G401 (cell line): ENCODE results near the gene ADSS2. TPM values are rescaled to one million over a fixed set of nuclear protein-coding genes. Genes with fewer than 3 reads are reported as not detected.

Experiments
- DNase-seq: peaks from one replicate; pipeline ENCODE4 v3.0.0-alpha.2; 2015; ENCODE audit warnings: low spot score
- in situ Hi-C: cut with HindIII; loops from 2 replicates; pipeline ENCODE4 v1.10.0; 2016; ENCODE audit warnings: low sequenced_read_pairs, mixed read lengths
- total RNA-seq: library from RNA; depleted of rRNA; stranded (reverse); fragments of >200 nt; shearing (Covaris generic); gene quantifications from 2 replicates; pipeline ENCODE4 v1.2.3, GENCODE V29; 2014

ADSS2 gene
- total RNA-seq, 1 experiment from 2014 or later: 52.0 TPM

GRCh38 chr1:244447552-244447951 is 4.2 kb downstream of the ADSS2 start:
- in situ Hi-C loops: no loop called here
- no peak for DNase-seq

- DNase-seq: no peak
- in situ Hi-C loops: no loop called here
Measured at GRCh38 chr1:244447024-244447423, 4.7 kb downstream of the ADSS2 start.

- in situ Hi-C loops: no loop called here
- DNase-seq: no peak
Measured at GRCh38 chr1:244445320-244446181, 6.2 kb downstream of the ADSS2 start.

- DNase-seq: no peak
- in situ Hi-C loops: no loop called here
Measured at GRCh38 chr1:244444854-244445253, 6.9 kb downstream of the ADSS2 start.

GRCh38 chr1:244442850-244443249 is 8.9 kb downstream of the ADSS2 start:
- DNase-seq: no peak
- in situ Hi-C loops: no loop called here

- DNase-seq: no peak
- in situ Hi-C loops: no loop called here
Measured at GRCh38 chr1:244439391-244440032, 12.2 kb downstream of the ADSS2 start.

GRCh38 chr1:244437086-244437468 is 14.6 kb downstream of the ADSS2 start:
- no peak for DNase-seq
- in situ Hi-C loops: no loop called here

- DNase-seq: no peak
- in situ Hi-C loops: no loop called here
Measured at GRCh38 chr1:244436336-244437085, 15.2 kb downstream of the ADSS2 start.

- DNase-seq: no peak
- in situ Hi-C loops: no loop called here
Measured at GRCh38 chr1:244435562-244436205, 16.0 kb downstream of the ADSS2 start.

- in situ Hi-C loops: no loop called here
- DNase-seq: no peak
Measured at GRCh38 chr1:244431166-244431565, 20.5 kb downstream of the ADSS2 start.

GRCh38 chr1:244429818-244430217 is 21.9 kb downstream of the ADSS2 start:
- no peak for DNase-seq
- in situ Hi-C loops: no loop called here

- in situ Hi-C loops: no loop called here
- DNase-seq: no peak
Measured at GRCh38 chr1:244427647-244428046, 24.1 kb downstream of the ADSS2 start.

GRCh38 chr1:244424649-244425334 is 26.9 kb downstream of the ADSS2 start:
- peak; percentile 28 for DNase-seq
- in situ Hi-C loops: no loop called here

GRCh38 chr1:244422174-244422573 is 29.5 kb downstream of the ADSS2 start:
- no peak for DNase-seq
- in situ Hi-C loops: no loop called here

- no peak for DNase-seq
- in situ Hi-C loops: no loop called here
Measured at GRCh38 chr1:244419024-244419423, 32.7 kb downstream of the ADSS2 start.

- no peak for DNase-seq
- in situ Hi-C loops: no loop called here
Measured at GRCh38 chr1:244414543-244414942, 37.2 kb downstream of the ADSS2 start.

- in situ Hi-C loops: no loop called here
- no peak for DNase-seq
Measured at GRCh38 chr1:244413736-244414135, 38.0 kb downstream of the ADSS2 start.

- DNase-seq: no peak
- in situ Hi-C loops: no loop called here
Measured at GRCh38 chr1:244412176-244412575, 39.5 kb downstream of the ADSS2 start.

GRCh38 chr1:244409701-244410100 is 42.0 kb downstream of the ADSS2 start:
- DNase-seq: no peak
- in situ Hi-C loops: no loop called here
